ENCODE measurements around the gene PKD2.
"Not testable (repeated sequence)": the region's sequence is repeated elsewhere in the genome, so short reads cannot be mapped to it uniquely, and the experiment has no call there.

GRCh38 chr4:88122260-88122659 is 114.8 kb downstream of the PKD2 start:
- not testable (repeated sequence) for TF ChIP-seq EP300 (conservative IDR thresholded peaks at IDR 0.05; ENCODE audit: poor library complexity, severe bottlenecking); MXI1 (conservative IDR thresholded peaks at IDR 0.05; ENCODE audit: poor library complexity, severe bottlenecking); EZH2 (IDR thresholded peaks at IDR 0.05; ENCODE audit: borderline replicate concordance, insufficient read depth, low read length, poor library complexity, severe bottlenecking)
- TF ChIP-seq, protein P1, sequence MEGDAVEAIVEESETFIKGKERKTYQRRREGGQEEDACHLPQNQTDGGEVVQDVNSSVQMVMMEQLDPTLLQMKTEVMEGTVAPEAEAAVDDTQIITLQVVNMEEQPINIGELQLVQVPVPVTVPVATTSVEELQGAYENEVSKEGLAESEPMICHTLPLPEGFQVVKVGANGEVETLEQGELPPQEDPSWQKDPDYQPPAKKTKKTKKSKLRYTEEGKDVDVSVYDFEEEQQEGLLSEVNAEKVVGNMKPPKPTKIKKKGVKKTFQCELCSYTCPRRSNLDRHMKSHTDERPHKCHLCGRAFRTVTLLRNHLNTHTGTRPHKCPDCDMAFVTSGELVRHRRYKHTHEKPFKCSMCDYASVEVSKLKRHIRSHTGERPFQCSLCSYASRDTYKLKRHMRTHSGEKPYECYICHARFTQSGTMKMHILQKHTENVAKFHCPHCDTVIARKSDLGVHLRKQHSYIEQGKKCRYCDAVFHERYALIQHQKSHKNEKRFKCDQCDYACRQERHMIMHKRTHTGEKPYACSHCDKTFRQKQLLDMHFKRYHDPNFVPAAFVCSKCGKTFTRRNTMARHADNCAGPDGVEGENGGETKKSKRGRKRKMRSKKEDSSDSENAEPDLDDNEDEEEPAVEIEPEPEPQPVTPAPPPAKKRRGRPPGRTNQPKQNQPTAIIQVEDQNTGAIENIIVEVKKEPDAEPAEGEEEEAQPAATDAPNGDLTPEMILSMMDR (IDR thresholded peaks at IDR 0.05; ENCODE audit: poor library complexity, severe bottlenecking): not testable (repeated sequence)

Data from neural cell (in vitro differentiated cells).